ENCODE data around the gene GAN. TPM values are rescaled to one million over a fixed set of nuclear protein-coding genes. Genes with fewer than 3 reads are reported as not detected.

GAN gene
- total RNA-seq, 1 experiment from 2014 or later = 22.5 TPM

GRCh38 chr16:81286190-81286589 is 28.6 kb upstream of the GAN start:
- Histone ChIP-seq H3K4me2 (ENCODE audit: low read length) (no peak overlapping the region), H3K4me1 (ENCODE audit: control insufficient read depth in 1 of 2, insufficient read depth in 2 of 2, low read length in 2 of 2) (no peaks in the 10 kb centered on the region), H3K9ac (ENCODE audit: low read length) (no peak overlapping the region), H3K4me3 (replicated peaks in 1 of 2; ENCODE audit: low read depth in 1 of 2, low read length in 2 of 2) (no peak overlapping the region), H4K20me1 (ENCODE audit: insufficient read depth) (no peaks in the 10 kb centered on the region), H2AFZ (ENCODE audit: low read depth, low read length, poor library complexity, severe bottlenecking) (no peak overlapping the region), H3K79me2 (ENCODE audit: insufficient read depth, low read length) (no peaks in the 10 kb centered on the region), H3K9me2 (ENCODE audit: insufficient read depth) (no peaks in the 10 kb centered on the region), H3K27me3 (ENCODE audit: insufficient read depth, low read length) (no peaks in the 10 kb centered on the region), H3K9me3 (ENCODE audit: control insufficient read depth in 1 of 2, insufficient read depth in 1 of 2, low read depth in 1 of 2, low read length in 2 of 2) (no peaks in the 10 kb centered on the region), H3K36me3 (ENCODE audit: control insufficient read depth in 1 of 2, insufficient read depth in 2 of 2, low read length in 2 of 2) (no peaks in the 10 kb centered on the region), H3K27ac (ENCODE audit: low read depth, low read length) (no peak overlapping the region)
- ChIA-PET POLR2A (no interaction called here), CTCF (interaction anchor here (1.3 kb wide), 1 partner anchor 28 kb away, joined by 3 read pairs; the partner anchor contains the start of gene GAN), RAD21 (ENCODE audit: low non-redundant PET in 1 of 2, low total read pairs in 2 of 2, uncharacterized antibody in 2 of 2, unreplicated experiment in 2 of 2) (no interaction called here)
- intact Hi-C loops (cut with micrococcal nuclease) = no loop called here
- no peak for TF ChIP-seq CTCF (IDR thresholded peaks at IDR 0.05 in 2 of 3, conservative IDR thresholded peaks at IDR 0.05 in 1 of 3; ENCODE audit: borderline replicate concordance in 1 of 3, insufficient read depth in 1 of 3, low read depth in 2 of 3, low read length in 2 of 3)
- TF ChIP-seq CBX3 (IDR thresholded peaks at IDR 0.05; ENCODE audit: low read depth) = no peak
- TF ChIP-seq SP1 (IDR thresholded peaks at IDR 0.05; ENCODE audit: low read depth) = no peak
- TF ChIP-seq POLR2A (IDR thresholded peaks at IDR 0.05; ENCODE audit: borderline replicate concordance, extremely low read depth, insufficient read depth, insufficient read length) = no peak
- no peak for TF ChIP-seq TCF7L2 (IDR thresholded peaks at IDR 0.05; ENCODE audit: borderline replicate concordance, extremely low read depth, insufficient read depth, insufficient read length)
- no peak for TF ChIP-seq ZNF274 (IDR thresholded peaks at IDR 0.05; ENCODE audit: low read depth, low read length)
- no peak for TF ChIP-seq EGR1 (IDR thresholded peaks at IDR 0.05; ENCODE audit: low read depth)
- TF ChIP-seq SIN3A (IDR thresholded peaks at IDR 0.05; ENCODE audit: low read depth) = no peak
- TF ChIP-seq REST (IDR thresholded peaks at IDR 0.05; ENCODE audit: low read depth) = no peak
- DNase-seq (ENCODE audit: low read depth, low spot score) (no peak), ATAC-seq (no peak)
- BruUV-seq (replicated peaks) = no TSS peak

Measured in HCT116 (cell line).